HG02623 (cell line): ENCODE results near the gene HCN2.

Source experiments
- ATAC-seq: cut with Tn5 transposase; IDR thresholded peaks from one replicate; pipeline ENCODE4 v1.9.1; 2021; ENCODE audit warnings: moderate library complexity; ENCODE audit not compliant: unreplicated experiment

HCN2 gene

GRCh38 chr19:633786-634639 is 44.3 kb downstream of the HCN2 start:
- ATAC-seq, result no peak

- no peak for ATAC-seq
Observed at GRCh38 chr19:634975-635652, 45.4 kb downstream of the HCN2 start.

- no peak for ATAC-seq
Observed at GRCh38 chr19:638906-639252, 49.2 kb downstream of the HCN2 start.

- no peak for ATAC-seq
Observed at GRCh38 chr19:639253-640160, 49.8 kb downstream of the HCN2 start, which contains the start of gene FGF22. FGF22 (plus strand) TSS chr19:639879; CDS start chr19:639926, 47 bp downstream.

GRCh38 chr19:640161-640558 is 50.5 kb downstream of the HCN2 start:
- no peak for ATAC-seq

GRCh38 chr19:640606-641189 is 51.0 kb downstream of the HCN2 start:
- ATAC-seq, result no peak

GRCh38 chr19:641702-642101 is 52.0 kb downstream of the HCN2 start:
- ATAC-seq, result no peak

GRCh38 chr19:642767-643727 is 53.4 kb downstream of the HCN2 start:
- ATAC-seq, result no peak

- no peak for ATAC-seq
Observed at GRCh38 chr19:643736-644135, 54.1 kb downstream of the HCN2 start.

GRCh38 chr19:644363-644762 is 54.7 kb downstream of the HCN2 start:
- ATAC-seq, result no peak

GRCh38 chr19:644789-645188 is 55.1 kb downstream of the HCN2 start:
- ATAC-seq, result no peak

- ATAC-seq, result no peak
Observed at GRCh38 chr19:645912-646778, 56.5 kb downstream of the HCN2 start.

GRCh38 chr19:646779-647565 is 57.3 kb downstream of the HCN2 start:
- ATAC-seq, result no peak

GRCh38 chr19:647566-648284 is 58.0 kb downstream of the HCN2 start:
- no peak for ATAC-seq

GRCh38 chr19:648305-648704 is 58.6 kb downstream of the HCN2 start:
- ATAC-seq, result no peak

- ATAC-seq, result no peak
Observed at GRCh38 chr19:648904-649801, 59.5 kb downstream of the HCN2 start.
